Large intestine (tissue), 3 donors: ENCODE data around the gene TAGLN3. TPM values are rescaled to one million over a fixed set of nuclear protein-coding genes. Genes with fewer than 3 reads are reported as not detected.

Experiments
- DNase-seq, 2 donors: peaks; one replicate each; pipeline versions ENCODE4 v3.0.0 to v3.0.0-alpha.2; 2013
- H3K27ac ChIP-seq: one replicate; pipeline ENCODE4 v1.5.1; 2013; ENCODE audit warnings: low read length
- H3K27me3 ChIP-seq: 2 replicates; pipeline ENCODE4 v1.6.1; 2013; ENCODE audit warnings: low read length; ENCODE audit not compliant: control insufficient read depth, insufficient read depth
- H3K36me3 ChIP-seq: 2 replicates; pipeline ENCODE4 v1.6.1; 2013; ENCODE audit warnings: low read length; ENCODE audit not compliant: control insufficient read depth, insufficient read depth
- H3K4me1 ChIP-seq: one replicate; pipeline ENCODE4 v1.6.1; 2013; ENCODE audit warnings: low read length; ENCODE audit not compliant: control insufficient read depth, insufficient read depth
- H3K4me3 ChIP-seq: one replicate; pipeline ENCODE4 v1.5.1; 2013; ENCODE audit warnings: low read length
- H3K9me3 ChIP-seq: one replicate; pipeline ENCODE4 v1.6.1; 2013; ENCODE audit warnings: mild to moderate bottlenecking, low read depth, low read length, moderate library complexity; ENCODE audit not compliant: control insufficient read depth
- WGBS: methylation state at CpG from one replicate; pipeline ENCODE4 v1.1.5; 2013; ENCODE audit warnings: low lambda C conversion rate; ENCODE audit not compliant: insufficient coverage; 5-methylcytosine and 5-hydroxymethylcytosine counted together
- polyA plus RNA-seq: library from polyadenylated mRNA; unstranded; fragments of 120-200 nt; gene quantifications from one replicate; pipeline ENCODE4 v1.2.1, GENCODE V29; 2013

The TAGLN3 gene
- polyA plus RNA-seq, 1 donor = 20.2 TPM

- DNase-seq = peak in 1 of 2 donors; percentile 29
- no peaks in the 10 kb centered on the region for H3K36me3 ChIP-seq
- 38% methylated on average over 2 of the region's 2 CpGs for WGBS
- H3K27me3 ChIP-seq = no peaks in the 10 kb centered on the region
- H3K4me1 ChIP-seq = no peaks in the 10 kb centered on the region
- H3K27ac ChIP-seq = no peak overlapping the region
- H3K4me3 ChIP-seq = no peak overlapping the region
- H3K9me3 ChIP-seq = no peaks in the 10 kb centered on the region
These were observed 10.9 kb downstream of the TAGLN3 start for GRCh38 chr3:112009670-112010069.

GRCh38 chr3:112010636-112011035 lies 11.9 kb downstream of the TAGLN3 start:
- no peaks in the 10 kb centered on the region for H3K36me3 ChIP-seq
- no peaks in the 10 kb centered on the region for H3K4me1 ChIP-seq
- H3K4me3 ChIP-seq = no peak overlapping the region
- no peaks in the 10 kb centered on the region for H3K27me3 ChIP-seq
- DNase-seq = no peak
- no peaks in the 10 kb centered on the region for H3K9me3 ChIP-seq
- H3K27ac ChIP-seq = no peak overlapping the region
- WGBS = no CpG with 5 or more reads among the region's 3 CpGs

- DNase-seq = no peak
- no peaks in the 10 kb centered on the region for H3K36me3 ChIP-seq
- H3K4me3 ChIP-seq = no peak overlapping the region
- no peaks in the 10 kb centered on the region for H3K27me3 ChIP-seq
- no peaks in the 10 kb centered on the region for H3K9me3 ChIP-seq
- H3K4me1 ChIP-seq = no peaks in the 10 kb centered on the region
- WGBS = no CpG with 5 or more reads among the region's 6 CpGs
- no peak overlapping the region for H3K27ac ChIP-seq
These were observed 12.7 kb downstream of the TAGLN3 start for GRCh38 chr3:112011376-112011940.

GRCh38 chr3:112012205-112012992 lies 13.7 kb downstream of the TAGLN3 start:
- Histone ChIP-seq H3K36me3 (no peaks in the 10 kb centered on the region), H3K4me1 (no peaks in the 10 kb centered on the region), H3K27me3 (no peaks in the 10 kb centered on the region), H3K27ac (no peak overlapping the region), H3K9me3 (no peaks in the 10 kb centered on the region), H3K4me3 (no peak overlapping the region)
- DNase-seq = no peak
- WGBS = 92% methylated on average over 3 of the region's 6 CpGs

- H3K36me3 ChIP-seq = no peaks in the 10 kb centered on the region
- H3K4me1 ChIP-seq = no peaks in the 10 kb centered on the region
- no peaks in the 10 kb centered on the region for H3K9me3 ChIP-seq
- WGBS = no CpG with 5 or more reads among the region's 19 CpGs
- DNase-seq = peak; percentile 52 to 73
- H3K4me3 ChIP-seq = no peak overlapping the region
- no peaks in the 10 kb centered on the region for H3K27me3 ChIP-seq
- no peak overlapping the region for H3K27ac ChIP-seq
These were observed 14.5 kb downstream of the TAGLN3 start for GRCh38 chr3:112013058-112013783.

GRCh38 chr3:112013784-112014143 lies 15.0 kb downstream of the TAGLN3 start:
- no CpG with 5 or more reads among the region's 5 CpGs for WGBS
- no peak for DNase-seq
- Histone ChIP-seq H3K36me3 (no peaks in the 10 kb centered on the region), H3K27me3 (no peaks in the 10 kb centered on the region), H3K4me3 (no peak overlapping the region), H3K4me1 (no peaks in the 10 kb centered on the region), H3K27ac (no peak overlapping the region), H3K9me3 (no peaks in the 10 kb centered on the region)

GRCh38 chr3:112017091-112017490 lies 18.4 kb downstream of the TAGLN3 start:
- Histone ChIP-seq H3K27me3 (no peaks in the 10 kb centered on the region), H3K9me3 (no peaks in the 10 kb centered on the region), H3K27ac (no peak overlapping the region), H3K4me3 (no peak overlapping the region), H3K4me1 (no peaks in the 10 kb centered on the region), H3K36me3 (no peaks in the 10 kb centered on the region)
- no peak for DNase-seq

- WGBS = no CpG with 5 or more reads among the region's 4 CpGs
These were observed 20.0 kb downstream of the TAGLN3 start for GRCh38 chr3:112018712-112019111.

GRCh38 chr3:112019716-112020115 lies 21.0 kb downstream of the TAGLN3 start:
- Histone ChIP-seq H3K27me3 (no peaks in the 10 kb centered on the region), H3K9me3 (no peaks in the 10 kb centered on the region), H3K36me3 (no peaks in the 10 kb centered on the region), H3K4me3 (no peak overlapping the region), H3K4me1 (no peaks in the 10 kb centered on the region), H3K27ac (no peak overlapping the region)
- WGBS = no CpG with 5 or more reads among the region's 1 CpG
- no peak for DNase-seq

More at GRCh38 chr3:112018712-112019111, 20.0 kb downstream of the TAGLN3 start:
- H3K36me3 ChIP-seq = no peaks in the 10 kb centered on the region
- H3K27ac ChIP-seq = no peak overlapping the region
- H3K9me3 ChIP-seq = no peaks in the 10 kb centered on the region
- H3K4me1 ChIP-seq = no peaks in the 10 kb centered on the region
- no peak overlapping the region for H3K4me3 ChIP-seq
- no peaks in the 10 kb centered on the region for H3K27me3 ChIP-seq
- no peak for DNase-seq

- WGBS = no CpG with 5 or more reads among the region's 1 CpG
- Histone ChIP-seq H3K4me1 (no peaks in the 10 kb centered on the region), H3K4me3 (no peak overlapping the region), H3K36me3 (no peaks in the 10 kb centered on the region), H3K27me3 (no peaks in the 10 kb centered on the region), H3K27ac (no peak overlapping the region), H3K9me3 (no peaks in the 10 kb centered on the region)
- no peak for DNase-seq
These were observed 22.0 kb downstream of the TAGLN3 start for GRCh38 chr3:112020674-112021085.
